Uterus (tissue), 2 donors: ENCODE results near the gene MYCBPAP.

Experiments
- CTCF ChIP-seq, 4 experiments: fragments of 200-600 bp in 2 of 4; fragments of 450-650 bp in 2 of 4; sonication (generic) in 2 of 4; IDR thresholded peaks; one replicate each; pipeline ENCODE4 v1.5.1; 2016 to 2019; ENCODE audit warnings: antibody characterized with exemption in 4 of 4, mild to moderate bottlenecking in 2 of 4, moderate library complexity in 1 of 4
- POLR2A ChIP-seq, 2 donors: fragments of 450-650 bp; IDR thresholded peaks; one replicate each; pipeline ENCODE4 v1.6.1; 2016; ENCODE audit warnings: antibody characterized with exemption in 2 of 2, mild to moderate bottlenecking in 1 of 2, moderate library complexity in 1 of 2

- TF ChIP-seq POLR2A (IDR thresholded peaks at IDR 0.05) (no peak), CTCF (IDR thresholded peaks at IDR 0.05) (no peak)
Observed at GRCh38 chr17:50468304-50469207, 39.7 kb upstream of the MYCBPAP start, which contains the start of gene CHAD.
